Kidney (tissue), 14 donors: Measurements from ENCODE around the gene RHOA. TPM values are rescaled to one million over a fixed set of nuclear protein-coding genes. Genes with fewer than 3 reads are reported as not detected.

Experiments
- DNase-seq, 5 donors: peaks; one replicate each; pipeline ENCODE4 v3.0.0-alpha.2; 2013 to 2020
- FAIRE-seq: peaks from 2 replicates; lab custom pipeline; 2012; peaks lifted over from hg19 to GRCh38; lab: Jason Lieb, UNC
- H3K27ac ChIP-seq, 2 donors: one replicate each; pipeline ENCODE4 v1.7.0; 2013; ENCODE audit warnings: low read depth in 2 of 2, low read length in 2 of 2, inconsistent platforms in 1 of 2
- H3K27me3 ChIP-seq: one replicate; pipeline ENCODE4 v1.7.1; 2013; ENCODE audit warnings: low read length, inconsistent platforms; ENCODE audit not compliant: control insufficient read depth, insufficient read depth
- H3K36me3 ChIP-seq, 3 donors: one replicate each; pipeline versions ENCODE4 v1.7.0 to v1.7.1; 2013; ENCODE audit warnings: low read length in 3 of 3, control low read depth in 1 of 3, inconsistent platforms in 1 of 3; ENCODE audit not compliant: insufficient read depth in 3 of 3, control insufficient read depth in 2 of 3
- H3K4me1 ChIP-seq, 3 donors: one replicate each; pipeline versions ENCODE4 v1.7.0 to v1.7.1; 2013; ENCODE audit warnings: low read length in 3 of 3, inconsistent platforms in 1 of 3, low read depth in 1 of 3; ENCODE audit not compliant: control insufficient read depth in 2 of 3, insufficient read depth in 2 of 3
- H3K4me3 ChIP-seq, 3 donors: one replicate each; pipeline versions ENCODE4 v1.7.0 to v1.8.1; 2013; ENCODE audit warnings: low read length in 3 of 3, control low read depth in 1 of 3, inconsistent platforms in 1 of 3
- H3K9ac ChIP-seq, 3 donors: one replicate each; pipeline versions ENCODE4 v1.7.0 to v1.7.1; 2013; ENCODE audit warnings: low read length in 3 of 3, control low read depth in 1 of 3, inconsistent platforms in 1 of 3
- H3K9me3 ChIP-seq, 3 donors: one replicate each; pipeline versions ENCODE4 v1.7.0 to v1.7.1; 2013; ENCODE audit warnings: low read length in 3 of 3, control low read depth in 1 of 3, inconsistent platforms in 1 of 3; ENCODE audit not compliant: control insufficient read depth in 2 of 3, insufficient read depth in 1 of 3
- CTCF ChIP-seq: IDR thresholded peaks from 3 replicates; pipeline ENCODE4 v1.5.1; 2012; ENCODE audit warnings: mild to moderate bottlenecking, moderate library complexity, borderline replicate concordance; ENCODE audit not compliant: insufficient read depth; ENCODE audit errors: extremely low read depth
- intact Hi-C: fragments of 100-400 bp; cut with DNase I; formaldehyde crosslinking; loops from one replicate; pipeline ENCODE4 v1.11.1; 2022
- polyA plus RNA-seq: library from polyadenylated mRNA; stranded (reverse); fragments of 350-450 nt; fragmentation: Illumina TruSeq; extraction: RNeasy Lipid Tissue Mini Kit (QIAGEN cat#74804); gene quantifications from one replicate; pipeline ENCODE4 v1.2.3, GENCODE V29; 2014; ENCODE audit warnings: low read depth, low replicate concordance; ENCODE audit not compliant: insufficient read depth
- total RNA-seq: library from RNA; stranded (reverse); fragmentation: NEBNext Ultra II Directional; extraction: Animal tissue kit (Norgen Biotek cat#: 25700); gene quantifications from one replicate; pipeline ENCODE4 v1.2.1, GENCODE V29; 2021
- donor health status: control.
- donor health status: control.
- donor health status: control.
- donor health status: control.
- donor health status: control.
- donor health status: DM: yes; HTN: yes; CAD: no.
- donor health status: Normal renal cell carcinoma (clear cell type).

The RHOA gene
- total and polyA plus RNA-seq, 2 donors from 2014 or later, result 345 to 709 TPM

- FAIRE-seq, result no peak
- Histone ChIP-seq H3K9me3 (no peaks in the 10 kb centered on the region), H3K36me3 (peaks cover 0 to 10% (median 0%) of the 10 kb centered on the region in 3 donors), H3K9ac (peak overlapping the region in 2 of 3 donors; percentile 92 to 99), H3K27ac (no peak overlapping the region), H3K4me1 (peaks cover 0 to 32% (median 20%) of the 10 kb centered on the region in 3 donors), H3K4me3 (peak overlapping the region; percentile 90 to 99 (median 96)), H3K27me3 (no peaks in the 10 kb centered on the region)
- no peak for TF ChIP-seq CTCF
- intact Hi-C loops, result no loop called here
- DNase-seq, result no peak
Measured at GRCh38 chr3:49413338-49413734, 1.6 kb upstream of the RHOA start.

- no peak for TF ChIP-seq CTCF
- Histone ChIP-seq H3K9ac (peak overlapping the region; percentile 85 to 99 (median 92)), H3K27me3 (no peaks in the 10 kb centered on the region), H3K4me1 (peaks cover 0 to 32% (median 20%) of the 10 kb centered on the region in 3 donors), H3K27ac (peak overlapping the region; percentile 84 to 92), H3K4me3 (peak overlapping the region; percentile 90 to 99 (median 96)), H3K9me3 (no peaks in the 10 kb centered on the region), H3K36me3 (peaks cover 0 to 10% (median 0%) of the 10 kb centered on the region in 3 donors)
- no peak for DNase-seq
- FAIRE-seq, result no peak
- intact Hi-C loops, result no loop called here
Measured at GRCh38 chr3:49412632-49413337, 1.0 kb upstream of the RHOA start.

- intact Hi-C loops, result no loop called here
- Histone ChIP-seq H3K9ac (peak overlapping the region; percentile 22 to 77 (median 72)), H3K4me1 (peaks cover 0 to 28% (median 20%) of the 10 kb centered on the region in 3 donors), H3K27me3 (no peaks in the 10 kb centered on the region), H3K27ac (peak overlapping the region; percentile 94 to 96), H3K36me3 (peaks cover 0 to 6% (median 0%) of the 10 kb centered on the region in 3 donors), H3K4me3 (peak overlapping the region; percentile 71 to 99 (median 92)), H3K9me3 (no peaks in the 10 kb centered on the region)
- FAIRE-seq, result no peak
- peak in 2 of 5 donors; percentile 73 to 91 for DNase-seq
- no peak for TF ChIP-seq CTCF
Measured at GRCh38 chr3:49411535-49411967, 225 bp downstream of the RHOA start.
